K562 (cell line): ENCODE data around the gene VRK3. TPM values are rescaled to one million over a fixed set of nuclear protein-coding genes. Genes with fewer than 3 reads are reported as not detected.

Experiments
- COPS2 ChIP-seq: fragments of 450-650 bp; conservative IDR thresholded peaks from 2 replicates; pipeline ENCODE4 v1.6.1; 2016; ENCODE audit warnings: mild to moderate bottlenecking, moderate library complexity
- FOXA1 ChIP-seq: fragments of 450-650 bp; IDR thresholded peaks from 2 replicates; pipeline ENCODE4 v1.6.1; 2016; ENCODE audit warnings: mild to moderate bottlenecking, borderline replicate concordance
- HOMEZ ChIP-seq: fragments of 250-450 bp; sonication (Bioruptor Pico); IDR thresholded peaks from 2 replicates; pipeline ENCODE4 v1.4.0; 2020; ENCODE audit warnings: mild to moderate bottlenecking, moderate library complexity
- MAZ ChIP-seq, 2 experiments: fragments of 450-650 bp in 1 of 2; sonication (generic) in 1 of 2; formaldehyde crosslinking; IDR thresholded peaks in 1 of 2; conservative IDR thresholded peaks in 1 of 2; 2 replicates each; pipeline versions ENCODE4 v1.4.0 to v1.5.0; 2020; ENCODE audit warnings: mild to moderate bottlenecking in 1 of 2, missing genetic modification reagents in 1 of 2
- MITF ChIP-seq: IDR thresholded peaks from 2 replicates; pipeline ENCODE4 v1.6.1; 2014; ENCODE audit warnings: antibody characterized with exemption
- NFE2 ChIP-seq: IDR thresholded peaks from 2 replicates; pipeline ENCODE4 v1.6.1; 2014; ENCODE audit warnings: antibody characterized with exemption, low read depth
- NKRF ChIP-seq: fragments of 450-650 bp; IDR thresholded peaks from 2 replicates; pipeline ENCODE4 v1.6.1; 2016; ENCODE audit warnings: borderline replicate concordance
- RBM22 ChIP-seq: fragments of 200-400 bp; formaldehyde crosslinking; IDR thresholded peaks from 2 replicates; pipeline ENCODE4 v1.6.1; 2018; ENCODE audit warnings: low read length, low read depth; ENCODE audit not compliant: poor library complexity, severe bottlenecking
- TFAP4 ChIP-seq: sonication (generic); formaldehyde crosslinking; IDR thresholded peaks from 2 replicates; pipeline ENCODE4 v1.8.0; 2022; ENCODE audit warnings: missing genetic modification reagents, mild to moderate bottlenecking, moderate library complexity, borderline replicate concordance
- THRA ChIP-seq: fragments of 450-650 bp; IDR thresholded peaks from 2 replicates; pipeline ENCODE4 v1.6.1; 2017; ENCODE audit warnings: mild to moderate bottlenecking, moderate library complexity
- ZFPM2 ChIP-seq: fragments of 250-450 bp; sonication (Bioruptor Pico); IDR thresholded peaks from 2 replicates; pipeline ENCODE4 v1.5.1; 2022; ENCODE audit warnings: mild to moderate bottlenecking
- ZNF121 ChIP-seq: sonication (generic); formaldehyde crosslinking; conservative IDR thresholded peaks from 2 replicates; pipeline ENCODE4 v1.8.0; 2022; ENCODE audit warnings: missing genetic modification reagents
- ZNF354B ChIP-seq: fragments of 250-450 bp; sonication (Bioruptor Pico); IDR thresholded peaks from 2 replicates; pipeline ENCODE4 v1.4.0; 2020
- ZNF583 ChIP-seq: fragments of 250-450 bp; sonication (Bioruptor Pico); IDR thresholded peaks from 2 replicates; pipeline ENCODE4 v1.4.0; 2020
- ZNF764 ChIP-seq: fragments of 250-450 bp; sonication (Bioruptor Pico); IDR thresholded peaks from 2 replicates; pipeline ENCODE4 v1.4.0; 2020; ENCODE audit warnings: low read depth, mild to moderate bottlenecking, moderate library complexity
- ZNF766 ChIP-seq: fragments of 200-800 bp; sonication (Bioruptor generic); conservative IDR thresholded peaks from 2 replicates; pipeline ENCODE4 v1.6.1; 2016; ENCODE audit warnings: missing genetic modification characterization, missing compliant biosample characterization
- ZNF778 ChIP-seq: fragments of 450-650 bp; formaldehyde crosslinking; IDR thresholded peaks from 2 replicates; pipeline ENCODE4 v1.4.0; 2020; ENCODE audit warnings: mild to moderate bottlenecking, moderate library complexity
- polyA plus RNA-seq, 8 experiments: library from polyadenylated mRNA; depleted of rRNA in 4 of 8; stranded (reverse) in 5 of 8; unstranded in 3 of 8; fragments of >200 nt; fragmentation: Nextera tagmentation in 2 of 8; fragmentation: Illumina TruSeq in 1 of 8; extraction: Ambion mirVana in 2 of 8; extraction: Trizol in 1 of 8; gene quantifications; 2 replicates each; pipeline versions ENCODE4 v1.2.1 to v1.2.3, GENCODE V29; 2011 to 2014; ENCODE audit warnings: inconsistent platforms in 1 of 8, missing spikeins in 1 of 8
- total RNA-seq, 7 experiments: library from RNA; depleted of rRNA in 6 of 7; stranded (reverse); fragments of >200 nt in 6 of 7; fragmentation: Illumina TruSeq in 2 of 7; extraction: Trizol in 2 of 7; gene quantifications; 2 replicates each; pipeline versions ENCODE4 v1.2.1 to v1.2.3, GENCODE V29; 2011 to 2021; ENCODE audit warnings: low replicate concordance in 1 of 7

The VRK3 gene
- total and polyA plus RNA-seq, 9 of the 15 experiments (the other 6 are each of a cell fraction or from before 2014, with no cell fraction given) = 25.6 to 94.3 (median 42.9) TPM

GRCh38 chr19:49981603-49982593 lies 43.3 kb downstream of the VRK3 start (continued):
- TF ChIP-seq MITF (0 out of 2 replicates have a peak, but pooled peaks have one; percentile 15), ZNF764 (CRISPR knock-in tag) (no peak), THRA (no peak), FOXA1 (no peak), ZFPM2 (CRISPR knock-in tag) (no peak), HOMEZ (no peak), ZNF583 (0 out of 2 replicates have a peak, but pooled peaks have one; percentile 7), NFE2 (peak; percentile 19; the same call in 1 of the 2 replicates), ZNF766 (CRISPR knock-in tag) (no peak), NKRF (no peak), ZNF121 (CRISPR knock-in tag) (peak; percentile 98), TFAP4 (CRISPR knock-in tag) (peak; percentile 51; the same call in 1 of the 2 replicates), ZNF354B (no peak), MAZ (CRISPR knock-in tag; conservative IDR thresholded peaks at IDR 0.05 in 1 of 2, IDR thresholded peaks at IDR 0.05 in 1 of 2) (0 out of 4 replicates have a peak, but pooled peaks of 1 of the 2 experiments have one; percentile 40), RBM22 (no peak), COPS2 (no peak), ZNF778 (CRISPR knock-in tag) (no peak)
